A673 (cell line): ENCODE results near the gene MRPS35.

Source experiments
- EZH2 ChIP-seq: fragments of 200-600 bp; sonication (generic); IDR thresholded peaks from 2 replicates; pipeline ENCODE4 v1.6.1; 2017; ENCODE audit warnings: borderline replicate concordance, low read depth, mild to moderate bottlenecking, mixed read lengths, antibody characterized with exemption, low read length; ENCODE audit not compliant: poor library complexity, severe bottlenecking
- TF ChIP-seq, protein P1 (sequence below): fragments of 300-800, 200-600 bp; sonication (generic); conservative IDR thresholded peaks from 2 replicates; pipeline ENCODE4 v1.5.1; 2017; ENCODE audit warnings: low read depth, mild to moderate bottlenecking, antibody characterized with exemption, low read length, moderate library complexity, mixed read lengths

GRCh38 chr12:27710592-27711316 is at the start of gene MRPS35:
- TF ChIP-seq, protein P1, sequence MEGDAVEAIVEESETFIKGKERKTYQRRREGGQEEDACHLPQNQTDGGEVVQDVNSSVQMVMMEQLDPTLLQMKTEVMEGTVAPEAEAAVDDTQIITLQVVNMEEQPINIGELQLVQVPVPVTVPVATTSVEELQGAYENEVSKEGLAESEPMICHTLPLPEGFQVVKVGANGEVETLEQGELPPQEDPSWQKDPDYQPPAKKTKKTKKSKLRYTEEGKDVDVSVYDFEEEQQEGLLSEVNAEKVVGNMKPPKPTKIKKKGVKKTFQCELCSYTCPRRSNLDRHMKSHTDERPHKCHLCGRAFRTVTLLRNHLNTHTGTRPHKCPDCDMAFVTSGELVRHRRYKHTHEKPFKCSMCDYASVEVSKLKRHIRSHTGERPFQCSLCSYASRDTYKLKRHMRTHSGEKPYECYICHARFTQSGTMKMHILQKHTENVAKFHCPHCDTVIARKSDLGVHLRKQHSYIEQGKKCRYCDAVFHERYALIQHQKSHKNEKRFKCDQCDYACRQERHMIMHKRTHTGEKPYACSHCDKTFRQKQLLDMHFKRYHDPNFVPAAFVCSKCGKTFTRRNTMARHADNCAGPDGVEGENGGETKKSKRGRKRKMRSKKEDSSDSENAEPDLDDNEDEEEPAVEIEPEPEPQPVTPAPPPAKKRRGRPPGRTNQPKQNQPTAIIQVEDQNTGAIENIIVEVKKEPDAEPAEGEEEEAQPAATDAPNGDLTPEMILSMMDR = no peak
- no peak for TF ChIP-seq EZH2
